Measurements from ENCODE around the gene RAB29.
A peak's percentile ranks its signal among the peaks of the same experiment; 100 is the strongest.

RAB29 gene

DNA sequence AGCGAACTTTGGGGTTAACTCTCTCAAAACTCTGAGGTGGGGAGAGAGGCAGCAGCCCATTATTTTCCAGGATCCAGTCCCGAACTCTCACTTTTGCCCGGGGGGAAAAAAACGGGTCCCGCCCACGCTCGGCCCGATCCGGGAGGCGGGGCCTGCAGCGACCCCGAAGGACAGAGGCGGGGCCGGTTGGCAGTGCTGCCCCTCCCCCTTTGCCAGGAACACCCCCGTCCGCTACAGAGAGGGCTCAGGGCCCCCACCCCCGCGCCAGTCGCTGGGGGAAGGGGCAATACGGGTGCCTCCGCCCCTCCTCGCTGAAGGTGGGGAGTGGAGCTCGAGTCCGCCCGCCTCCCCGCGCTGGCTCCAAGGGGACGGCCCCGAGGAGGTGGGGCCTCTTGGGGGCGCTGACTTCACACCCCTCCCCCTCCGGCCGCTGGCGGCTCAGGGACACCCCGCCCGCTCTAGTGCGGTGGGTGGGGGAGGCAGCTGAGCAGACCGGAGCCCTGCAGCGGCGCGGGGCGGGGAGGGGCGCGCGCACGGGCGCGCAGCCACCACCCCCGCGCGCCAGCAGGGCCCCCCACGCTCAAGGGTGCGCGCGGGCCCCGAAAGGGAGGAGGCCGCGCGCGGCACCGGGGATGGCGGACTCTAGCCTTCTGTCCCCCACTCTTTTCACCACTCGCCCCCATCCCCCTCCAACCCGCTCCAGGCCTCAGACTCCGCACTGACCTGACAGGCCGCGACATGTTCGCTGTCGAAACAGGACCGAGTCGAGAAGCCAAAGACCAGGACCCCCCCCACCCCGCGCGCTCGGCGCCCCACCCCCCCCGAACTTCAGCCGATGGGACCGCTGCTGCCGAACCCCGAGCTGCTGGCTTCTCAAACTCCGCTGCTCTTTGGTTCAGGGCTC lies 25.8 kb downstream of the RAB29 start (continued):
- TF ChIP-seq ZNF704 (tag by site-specific recombination; IDR thresholded peaks at IDR 0.05): no peak
- TF ChIP-seq, protein P1, sequence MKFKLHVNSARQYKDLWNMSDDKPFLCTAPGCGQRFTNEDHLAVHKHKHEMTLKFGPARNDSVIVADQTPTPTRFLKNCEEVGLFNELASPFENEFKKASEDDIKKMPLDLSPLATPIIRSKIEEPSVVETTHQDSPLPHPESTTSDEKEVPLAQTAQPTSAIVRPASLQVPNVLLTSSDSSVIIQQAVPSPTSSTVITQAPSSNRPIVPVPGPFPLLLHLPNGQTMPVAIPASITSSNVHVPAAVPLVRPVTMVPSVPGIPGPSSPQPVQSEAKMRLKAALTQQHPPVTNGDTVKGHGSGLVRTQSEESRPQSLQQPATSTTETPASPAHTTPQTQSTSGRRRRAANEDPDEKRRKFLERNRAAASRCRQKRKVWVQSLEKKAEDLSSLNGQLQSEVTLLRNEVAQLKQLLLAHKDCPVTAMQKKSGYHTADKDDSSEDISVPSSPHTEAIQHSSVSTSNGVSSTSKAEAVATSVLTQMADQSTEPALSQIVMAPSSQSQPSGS (tag by site-specific recombination; IDR thresholded peaks at IDR 0.05; ENCODE audit: low read depth): no peak

DNA sequence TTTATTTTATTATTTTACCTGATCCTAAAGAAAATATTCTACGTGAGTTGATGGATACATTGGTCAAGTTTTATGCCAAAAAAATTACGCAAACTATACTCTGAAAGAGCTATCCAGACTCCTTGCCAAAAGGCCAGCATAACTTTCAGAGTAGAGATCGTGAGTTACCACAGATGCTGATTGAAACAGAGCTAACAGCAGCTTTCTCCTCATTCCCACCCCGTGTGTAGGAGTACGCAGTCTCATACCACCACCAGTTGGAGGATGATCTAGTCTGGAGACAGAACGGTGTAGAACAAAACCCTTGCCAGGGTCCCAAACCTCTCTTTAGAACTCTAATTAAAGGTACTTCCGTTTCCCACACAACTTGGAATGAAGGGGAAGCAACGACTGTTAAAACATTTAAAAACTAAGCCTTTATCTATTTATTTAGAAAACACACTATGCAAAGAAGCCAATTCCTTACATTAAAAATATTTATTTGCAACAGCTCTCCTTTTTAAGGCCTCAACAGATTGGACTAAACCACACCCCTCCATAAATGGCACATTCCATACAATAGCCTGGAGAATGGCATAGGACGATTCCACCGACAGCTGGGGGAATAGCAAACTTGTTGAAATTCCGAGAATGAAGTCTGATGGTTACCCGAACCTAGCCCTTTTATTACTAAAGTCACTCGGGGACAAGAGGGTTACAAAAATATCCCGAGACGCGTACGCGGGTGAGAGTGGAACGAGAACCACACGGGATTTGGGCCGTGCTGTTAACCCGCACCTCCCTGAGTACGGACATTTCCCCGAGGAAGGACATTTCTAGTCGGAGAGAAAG lies 26.7 kb downstream of the RAB29 start:
- Histone ChIP-seq H3K4me1 (ENCODE audit: control insufficient read depth, insufficient read depth, low read length) (peaks cover 6% of the 10 kb centered on the region; the same call in 1 of the 2 replicates), H3K4me3 (ENCODE audit: low read depth, low read length) (peak overlapping the region; percentile 85), H3K36me3 (ENCODE audit: control insufficient read depth in 2 of 2, insufficient read depth in 1 of 2, low read length in 2 of 2) (peaks cover 0 to 10% of the 10 kb centered on the region in 2 experiments; a peak in 2 of 3 replicates), H3K9me3 (ENCODE audit: control insufficient read depth, insufficient read depth, low read depth, low read length) (no peaks in the 10 kb centered on the region), H3K27ac (ENCODE audit: extremely low read depth, low read depth, low read length) (peak overlapping the region; percentile 49)
- ChIA-PET CTCF (interaction anchor here (0.6 to 1.7 kb wide), 5 partner anchors 8 to 800 kb away, joined by 3 to 5 read pairs (median 3); no protein-coding TSS in a partner anchor), POLR2A (interaction anchor here (0.6 to 2.4 kb wide), 11 partner anchors 8 to 116 kb away, joined by 3 to 12 read pairs (median 5); partner anchors contain the start of genes ELK4, RAB29 and SLC45A3)
- no peak for TF ChIP-seq ZNF223 (tag by site-specific recombination; IDR thresholded peaks at IDR 0.05)
- no peak for TF ChIP-seq ZNF521 (tag by site-specific recombination; IDR thresholded peaks at IDR 0.05)
- no peak for TF ChIP-seq ZNF221 (tag by site-specific recombination; IDR thresholded peaks at IDR 0.05; ENCODE audit: borderline replicate concordance)
- peak; percentile 45 for TF ChIP-seq SP2 (tag by site-specific recombination; IDR thresholded peaks at IDR 0.05)
- TF ChIP-seq SCRT2 (tag by site-specific recombination; IDR thresholded peaks at IDR 0.05): peak; percentile 94
- no peak for TF ChIP-seq ZNF670 (tag by site-specific recombination; IDR thresholded peaks at IDR 0.05; ENCODE audit: low read depth)
- TF ChIP-seq ZNF558 (tag by site-specific recombination; IDR thresholded peaks at IDR 0.05): no peak
- no peak for TF ChIP-seq ZNF175 (tag by site-specific recombination; IDR thresholded peaks at IDR 0.05)
- TF ChIP-seq SCRT1 (tag by site-specific recombination; IDR thresholded peaks at IDR 0.05; ENCODE audit: borderline replicate concordance): peak; percentile 88
- TF ChIP-seq ZNF138 (tag by site-specific recombination; IDR thresholded peaks at IDR 0.05; ENCODE audit: borderline replicate concordance): no peak
- TF ChIP-seq REPIN1 (tag by site-specific recombination; IDR thresholded peaks at IDR 0.05; ENCODE audit: low read depth): no peak
- no peak for TF ChIP-seq ZNF792 (tag by site-specific recombination; IDR thresholded peaks at IDR 0.05)
- TF ChIP-seq, protein P2, sequence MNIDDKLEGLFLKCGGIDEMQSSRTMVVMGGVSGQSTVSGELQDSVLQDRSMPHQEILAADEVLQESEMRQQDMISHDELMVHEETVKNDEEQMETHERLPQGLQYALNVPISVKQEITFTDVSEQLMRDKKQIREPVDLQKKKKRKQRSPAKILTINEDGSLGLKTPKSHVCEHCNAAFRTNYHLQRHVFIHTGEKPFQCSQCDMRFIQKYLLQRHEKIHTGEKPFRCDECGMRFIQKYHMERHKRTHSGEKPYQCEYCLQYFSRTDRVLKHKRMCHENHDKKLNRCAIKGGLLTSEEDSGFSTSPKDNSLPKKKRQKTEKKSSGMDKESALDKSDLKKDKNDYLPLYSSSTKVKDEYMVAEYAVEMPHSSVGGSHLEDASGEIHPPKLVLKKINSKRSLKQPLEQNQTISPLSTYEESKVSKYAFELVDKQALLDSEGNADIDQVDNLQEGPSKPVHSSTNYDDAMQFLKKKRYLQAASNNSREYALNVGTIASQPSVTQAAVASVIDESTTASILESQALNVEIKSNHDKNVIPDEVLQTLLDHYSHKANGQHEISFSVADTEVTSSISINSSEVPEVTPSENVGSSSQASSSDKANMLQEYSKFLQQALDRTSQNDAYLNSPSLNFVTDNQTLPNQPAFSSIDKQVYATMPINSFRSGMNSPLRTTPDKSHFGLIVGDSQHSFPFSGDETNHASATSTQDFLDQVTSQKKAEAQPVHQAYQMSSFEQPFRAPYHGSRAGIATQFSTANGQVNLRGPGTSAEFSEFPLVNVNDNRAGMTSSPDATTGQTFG (tag by site-specific recombination; IDR thresholded peaks at IDR 0.05; ENCODE audit: borderline replicate concordance): no peak
- peak; percentile 80 for TF ChIP-seq ZNF600 (tag by site-specific recombination; IDR thresholded peaks at IDR 0.05)
- TF ChIP-seq PRDM1 (tag by site-specific recombination; IDR thresholded peaks at IDR 0.05): peak; percentile 59
- TF ChIP-seq TRIM28 (IDR thresholded peaks at IDR 0.05; ENCODE audit: borderline replicate concordance, low read length): 0 out of 2 replicates have a peak, but pooled peaks have one; percentile 26
- TF ChIP-seq ZNF341 (tag by site-specific recombination; IDR thresholded peaks at IDR 0.05; ENCODE audit: low read depth): peak; percentile 94
- TF ChIP-seq EGR2 (tag by site-specific recombination; IDR thresholded peaks at IDR 0.05; ENCODE audit: low read depth): 0 out of 2 replicates have a peak, but pooled peaks have one; percentile 16
- 0 out of 2 replicates have a peak, but pooled peaks have one; percentile 3 for TF ChIP-seq ZNF654 (tag by site-specific recombination; IDR thresholded peaks at IDR 0.05; ENCODE audit: low read depth)
- TF ChIP-seq ZNF473 (tag by site-specific recombination; IDR thresholded peaks at IDR 0.05): no peak
- 0 out of 2 replicates have a peak, but pooled peaks have one; percentile 14 for TF ChIP-seq ZNF335 (tag by site-specific recombination; conservative IDR thresholded peaks at IDR 0.05)
- TF ChIP-seq ZFP3 (tag by site-specific recombination; IDR thresholded peaks at IDR 0.05; ENCODE audit: low read depth): no peak
- 0 out of 2 replicates have a peak, but pooled peaks have one; percentile 25 for TF ChIP-seq ZFHX2 (tag by site-specific recombination; conservative IDR thresholded peaks at IDR 0.05)
- TF ChIP-seq ZNF2 (tag by site-specific recombination; IDR thresholded peaks at IDR 0.05): 0 out of 2 replicates have a peak, but pooled peaks have one; percentile 41
- 0 out of 2 replicates have a peak, but pooled peaks have one; percentile 25 for TF ChIP-seq ZNF394 (tag by site-specific recombination; IDR thresholded peaks at IDR 0.05; ENCODE audit: borderline replicate concordance)

All from HEK293 (cell line).